ENCODE results near the gene ZBTB46.

ZBTB46 gene

DNA sequence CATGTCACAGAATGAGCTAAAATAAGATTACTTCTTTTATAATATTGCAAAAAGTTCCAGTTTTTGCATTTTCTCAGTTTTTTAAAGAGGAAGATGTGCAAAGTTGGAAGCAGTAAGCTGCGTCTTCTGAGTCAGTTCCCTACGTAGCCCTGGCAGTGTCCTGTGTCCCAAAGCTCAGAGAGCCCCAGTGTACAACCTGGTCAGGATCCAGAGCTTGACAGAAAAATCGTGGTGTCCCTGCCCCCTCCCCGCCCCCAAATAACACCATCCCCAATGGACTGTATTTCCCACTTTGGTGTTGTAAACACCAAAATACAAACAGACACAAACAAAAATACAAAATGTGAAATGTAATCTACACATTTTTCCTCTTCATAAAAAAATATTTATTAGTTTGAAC, 86.9 kb downstream of the ZBTB46 start:
- no peak for DNase-seq

GRCh38 chr20:63743210-63743970, 87.7 kb downstream of the ZBTB46 start:
- DNase-seq = no peak

GRCh38 chr20:63742381-63743024, 88.6 kb downstream of the ZBTB46 start:
- DNase-seq = no peak

DNA sequence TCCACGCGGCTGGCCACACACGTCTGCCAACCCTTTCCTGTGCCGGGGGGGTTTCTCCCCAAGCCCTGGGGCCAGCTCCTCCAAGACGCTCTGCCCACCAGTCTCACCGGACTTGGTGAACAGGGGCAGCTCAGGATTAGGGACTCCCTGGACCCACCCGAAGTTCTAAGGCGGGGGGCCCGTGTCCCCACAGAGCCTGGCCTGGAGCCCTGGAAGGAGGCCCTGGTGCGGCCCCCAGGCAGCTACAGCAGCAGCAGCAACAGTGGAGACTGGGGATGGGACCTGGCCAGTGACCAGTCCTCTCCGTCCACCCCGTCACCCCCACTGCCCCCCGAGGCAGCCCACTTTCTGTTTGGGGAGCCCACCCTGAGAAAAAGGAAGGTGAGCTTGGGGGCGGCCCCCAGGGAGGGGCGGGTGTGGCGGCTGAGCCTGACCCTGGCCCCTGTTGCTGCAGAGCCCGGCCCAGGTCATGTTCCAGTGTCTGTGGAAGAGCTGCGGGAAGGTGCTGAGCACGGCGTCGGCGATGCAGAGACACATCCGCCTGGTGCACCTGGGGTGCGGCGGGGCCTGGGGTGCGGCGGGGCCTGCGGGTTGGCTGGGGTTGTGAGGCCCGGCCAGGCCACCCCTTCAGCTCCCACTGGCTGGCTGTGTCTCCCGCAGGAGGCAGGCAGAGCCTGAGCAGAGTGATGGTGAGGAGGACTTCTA, 89.2 kb downstream of the ZBTB46 start:
- no peak for DNase-seq

DNA sequence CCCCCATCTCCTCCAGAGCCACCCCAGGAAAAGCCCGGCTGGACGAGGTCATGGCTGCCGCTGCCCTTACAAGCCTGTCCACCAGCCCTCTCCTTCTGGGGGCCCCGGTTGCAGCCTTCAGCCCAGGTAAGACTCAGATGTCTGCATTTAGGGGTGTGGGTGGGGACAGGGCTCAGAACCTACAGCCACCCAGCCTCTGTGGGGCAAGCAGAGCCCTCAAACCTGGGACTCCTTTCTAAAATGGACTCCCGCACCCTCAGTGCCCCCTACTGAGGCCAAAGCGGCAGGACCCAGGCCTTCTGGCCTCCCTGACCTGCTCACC, 89.7 kb downstream of the ZBTB46 start:
- DNase-seq = no peak

- DNase-seq = no peak
These were observed 90.3 kb downstream of the ZBTB46 start for GRCh38 chr20:63740627-63741353.

- DNase-seq = peak; percentile 52
These were observed 90.9 kb downstream of the ZBTB46 start for GRCh38 chr20:63740070-63740626.

- DNase-seq = peak; percentile 55
These were observed 91.7 kb downstream of the ZBTB46 start, which contains the start of gene SLC2A4RG for GRCh38 chr20:63739130-63740069. SLC2A4RG (plus strand) TSS chr20:63739776; CDS start chr20:63739913, 137 bp downstream.

GRCh38 chr20:63738687-63739129, 92.4 kb downstream of the ZBTB46 start:
- peak; percentile 34 for DNase-seq

GRCh38 chr20:63737945-63738686, 92.9 kb downstream of the ZBTB46 start:
- DNase-seq = peak; percentile 49

DNA sequence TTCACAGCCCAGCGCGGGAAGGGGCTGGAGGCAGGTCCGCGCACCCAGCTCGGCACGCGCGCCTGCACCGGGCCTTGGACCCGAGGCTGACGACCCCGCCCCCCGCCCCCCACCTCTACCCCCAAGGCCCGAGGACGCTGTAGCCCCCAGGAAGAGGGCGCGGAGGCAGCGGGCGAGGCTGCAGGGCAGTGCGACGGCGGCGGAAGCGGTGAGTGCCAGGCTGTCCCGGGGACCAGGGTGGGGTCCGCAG, 93.4 kb downstream of the ZBTB46 start:
- no peak for DNase-seq

DNA sequence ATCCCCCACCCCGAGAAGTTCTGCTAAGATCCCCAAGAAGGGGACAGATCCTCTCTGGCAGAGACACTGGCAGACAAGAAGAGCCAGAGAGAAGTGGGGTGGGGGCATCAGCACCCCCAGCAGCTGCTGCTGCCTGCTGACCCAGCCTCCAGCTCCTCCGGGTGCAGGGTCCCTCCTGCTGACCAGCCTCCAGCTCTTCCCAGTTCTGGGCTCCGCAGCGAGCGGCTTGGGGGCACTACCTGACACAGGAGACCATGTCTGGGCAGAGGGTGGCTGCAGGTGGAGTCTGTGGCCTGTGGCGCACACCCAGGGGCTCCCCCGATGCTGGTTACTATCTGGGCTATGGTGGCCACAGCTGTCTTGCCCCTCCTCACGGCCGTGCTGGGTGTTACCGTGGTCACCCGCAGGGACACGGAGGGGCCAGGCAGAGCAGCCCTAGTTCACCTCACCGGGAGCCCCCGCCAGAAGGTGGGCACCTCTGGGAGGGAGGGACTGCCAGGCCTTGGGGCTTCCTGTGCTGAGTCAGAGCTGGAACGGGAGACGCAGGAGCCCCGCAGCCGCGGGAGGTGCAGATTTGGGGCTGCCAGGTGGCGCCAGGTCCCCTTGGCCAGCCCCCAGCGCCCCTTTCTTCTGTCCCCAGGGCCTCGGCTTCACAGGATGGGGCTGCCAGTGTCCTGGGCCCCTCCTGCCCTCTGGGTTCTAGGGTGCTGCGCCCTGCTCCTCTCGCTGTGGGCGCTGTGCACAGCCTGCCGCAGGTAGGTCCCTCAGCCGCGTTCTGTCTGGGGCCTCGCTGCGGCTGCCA, 94.0 kb downstream of the ZBTB46 start:
- peak; percentile 65 for DNase-seq

GRCh38 chr20:63735859-63736718, 95.0 kb downstream of the ZBTB46 start, which contains the start of gene LIME1:
LIME1 (plus strand) TSS chr20:63736664; CDS start chr20:63737550, 886 bp downstream.
- DNase-seq = peak; percentile 69

- no peak for DNase-seq
These were observed 95.9 kb downstream of the ZBTB46 start for GRCh38 chr20:63734946-63735858.

GRCh38 chr20:63734111-63734945, 96.7 kb downstream of the ZBTB46 start:
- no peak for DNase-seq

DNA sequence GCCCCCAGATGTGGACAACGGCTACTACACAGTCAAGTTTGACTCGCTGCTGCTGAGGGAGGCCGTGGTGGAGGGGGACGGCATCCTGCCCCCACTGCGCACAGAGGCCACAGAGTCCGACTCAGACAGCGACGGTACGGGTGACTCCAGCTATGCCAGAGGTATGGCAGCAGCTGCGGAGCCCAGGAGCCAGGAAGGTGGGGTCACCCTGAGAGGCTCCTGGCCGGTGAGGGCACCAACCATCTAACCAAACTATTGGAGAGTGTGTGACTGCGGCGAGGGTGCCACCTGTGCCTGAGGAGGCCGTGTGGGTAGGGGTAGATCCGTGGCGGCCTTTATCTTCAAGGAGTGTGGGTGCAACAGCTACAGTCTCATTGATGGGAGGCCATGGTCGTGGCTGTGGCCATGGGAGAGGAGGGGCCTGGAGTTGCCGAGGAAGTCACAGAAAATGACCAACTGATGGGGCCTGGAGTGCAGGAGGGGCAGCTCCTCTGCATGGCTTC, 97.4 kb downstream of the ZBTB46 start:
- DNase-seq = no peak

- DNase-seq = no peak
These were observed 97.9 kb downstream of the ZBTB46 start for GRCh38 chr20:63733117-63733516.
